Dermis blood vessel endothelial cell (primary cell): ENCODE results near the gene RRN3. TPM values are rescaled to one million over a fixed set of nuclear protein-coding genes. Genes with fewer than 3 reads are reported as not detected.
"Not testable (repeated sequence)": the region's sequence is repeated elsewhere in the genome, so short reads cannot be mapped to it uniquely, and the experiment has no call there.

Experiments
- DNase-seq: peaks from one replicate; pipeline ENCODE4 v3.0.0; 2010
- total RNA-seq: library from RNA; depleted of rRNA; stranded (reverse); fragments of >200 nt; gene quantifications from 2 replicates; pipeline ENCODE4 v1.2.3, GENCODE V29; 2014

The RRN3 gene
- total RNA-seq, 1 donor from 2014 or later, result 44.2 TPM

- DNase-seq, result peak; percentile 66
Measured at GRCh38 chr16:15025234-15025951, 68.7 kb downstream of the RRN3 start.

GRCh38 chr16:15024858-15025199, 69.2 kb downstream of the RRN3 start:
- DNase-seq, result not testable (repeated sequence)

- not testable (repeated sequence) for DNase-seq
Measured at GRCh38 chr16:15023381-15024077, 70.5 kb downstream of the RRN3 start.

- DNase-seq, result peak; percentile 86
Measured at GRCh38 chr16:15022194-15022593, 71.9 kb downstream of the RRN3 start.

- DNase-seq, result not testable (repeated sequence)
Measured at GRCh38 chr16:15021429-15021828, 72.6 kb downstream of the RRN3 start.

GRCh38 chr16:15016951-15017580, 77.0 kb downstream of the RRN3 start:
- DNase-seq, result peak; percentile 88

GRCh38 chr16:15016354-15016753, 77.7 kb downstream of the RRN3 start:
- DNase-seq, result peak; percentile 56

- not testable (repeated sequence) for DNase-seq
Measured at GRCh38 chr16:15015671-15016070, 78.4 kb downstream of the RRN3 start.

GRCh38 chr16:15012941-15013340, 81.1 kb downstream of the RRN3 start:
- DNase-seq, result not testable (repeated sequence)

Other genes starting within 250 kb of the RRN3 start
- gene NPIPA1, start 156.8 kb downstream of the RRN3 start, total RNA-seq, result 33.8 and 37.8 TPM in 2 replicates
- gene PDXDC1, start 119.2 kb downstream of the RRN3 start, total RNA-seq, result 119 and 124 TPM in 2 replicates
- 205 and 235 TPM in 2 replicates for gene NTAN1, start 38.2 kb downstream of the RRN3 start, total RNA-seq